T-cell (primary cell): ENCODE results near the gene ANAPC1. TPM values are rescaled to one million over a fixed set of nuclear protein-coding genes. Genes with fewer than 3 reads are reported as not detected.

Source experiments
- total RNA-seq, 35 experiments: library from RNA in 6 of 35; stranded (reverse) in 6 of 35; fragments of 120-200 nt in 1 of 35; gene quantifications; one replicate each; pipeline versions ENCODE4 v1.2.1 to v1.2.4 and lab custom pipeline; 2013 to 2026

ANAPC1 gene
- total RNA-seq, 5 donors from 2014 or later (not counting 1 experiment from before 2014, with no cell fraction given), result 51.3 to 69.9 (median 63.8) TPM

Other genes starting within 250 kb of the ANAPC1 start
- under 1 TPM; 0.12 to 0.73 (median 0.33) TPM for gene MERTK, start 14.4 kb upstream of the ANAPC1 start, total RNA-seq
- gene TMEM87B, start 171.1 kb upstream of the ANAPC1 start, total RNA-seq, result 10 to 100 TPM; 16.8 to 22.7 (median 19.3) TPM